IMR-90 (cell line): ENCODE data around the gene CENPU. TPM values are rescaled to one million over a fixed set of nuclear protein-coding genes. Genes with fewer than 3 reads are reported as not detected.
A peak's percentile ranks its signal among the peaks of the same experiment; 100 is the strongest.

Experiments used
- ATAC-seq: fragments of 200-7000 bp; cut with Tn5 transposase; 2 replicates; pipeline ENCODE4 v1.9.1; 2020; ENCODE audit warnings: low read depth, mild to moderate bottlenecking, moderate library complexity
- BruUV-seq: library from RNA; stranded (reverse); fragments of 400-500 nt; replicated peaks from 2 replicates; lab custom pipeline; 2021; lab: Mats Ljungman, UMichigan
- CTCF ChIA-PET: fragments of 300-600 bp; formaldehyde crosslinking; extraction: SDS; loops from one replicate; lab custom pipeline; 2021; ENCODE audit warnings: antibody characterized with exemption; lab: Yijun Ruan, JAX
- POLR2A ChIA-PET: fragments of 300-600 bp; sonication (Branson Sonifier 250); formaldehyde crosslinking; loops from one replicate; lab custom pipeline; 2022; ENCODE audit warnings: antibody characterized with exemption; ENCODE audit not compliant: unreplicated experiment; lab: Charles Lee
- DNase-seq: peaks from one replicate; pipeline ENCODE4 v3.0.0; 2013
- H2AFZ ChIP-seq: replicated peaks from 2 replicates; pipeline ENCODE3; 2013; ENCODE audit warnings: low read length, mild to moderate bottlenecking; ENCODE audit not compliant: poor library complexity
- H2AK5ac ChIP-seq: 2 replicates; pipeline ENCODE4 v1.6.1; 2013; ENCODE audit warnings: low read depth, low read length, inconsistent platforms
- H2AK9ac ChIP-seq: replicated peaks from 2 replicates; pipeline ENCODE3; 2013; ENCODE audit warnings: mild to moderate bottlenecking, low read depth, low read length, moderate library complexity; ENCODE audit not compliant: poor library complexity
- H2BK120ac ChIP-seq: 2 replicates; pipeline ENCODE4 v1.6.1; 2013; ENCODE audit warnings: low read depth, low read length, inconsistent platforms
- H2BK15ac ChIP-seq: 3 replicates; pipeline ENCODE4 v1.6.1; 2013; ENCODE audit warnings: low read depth, low read length, inconsistent platforms
- H2BK20ac ChIP-seq: 2 replicates; pipeline ENCODE4 v1.6.1; 2013; ENCODE audit warnings: low read depth, mild to moderate bottlenecking, inconsistent platforms, low read length, moderate library complexity
- H2BK5ac ChIP-seq: 2 replicates; pipeline ENCODE4 v1.6.1; 2013; ENCODE audit warnings: mild to moderate bottlenecking, low read depth, low read length, inconsistent platforms; ENCODE audit not compliant: poor library complexity, severe bottlenecking
- H3K14ac ChIP-seq: replicated peaks from 2 replicates; pipeline ENCODE4 v1.6.1; 2013; ENCODE audit warnings: low read depth, low read length, inconsistent platforms
- H3K18ac ChIP-seq: 2 replicates; pipeline ENCODE4 v1.6.1; 2013; ENCODE audit warnings: low read depth, low read length, control low read depth
- H3K23ac ChIP-seq: 2 replicates; pipeline ENCODE4 v1.6.1; 2013; ENCODE audit warnings: low read depth, low read length, inconsistent platforms
- H3K27ac ChIP-seq: 2 replicates; pipeline ENCODE4 v1.5.1; 2013; ENCODE audit warnings: mild to moderate bottlenecking, control low read depth, low read length; ENCODE audit not compliant: insufficient read depth
- H3K27me3 ChIP-seq: 2 replicates; pipeline ENCODE4 v1.6.1; 2013; ENCODE audit warnings: low read length; ENCODE audit not compliant: control insufficient read depth, insufficient read depth
- H3K36me3 ChIP-seq: 2 replicates; pipeline ENCODE4 v1.6.1; 2013; ENCODE audit warnings: low read length, mixed read lengths; ENCODE audit not compliant: control insufficient read depth, insufficient read depth
- H3K4ac ChIP-seq: 2 replicates; pipeline ENCODE4 v1.6.1; 2013; ENCODE audit warnings: low read depth, low read length, inconsistent platforms
- H3K4me1 ChIP-seq: 2 replicates; pipeline ENCODE4 v1.6.1; 2013; ENCODE audit warnings: low read length, mixed read lengths; ENCODE audit not compliant: control insufficient read depth, insufficient read depth
- H3K4me2 ChIP-seq: 2 replicates; pipeline ENCODE4 v1.6.1; 2013; ENCODE audit warnings: low read depth, mild to moderate bottlenecking, control low read depth, low read length, moderate library complexity
- H3K4me3 ChIP-seq: 2 replicates; pipeline ENCODE4 v1.5.1; 2013; ENCODE audit warnings: low read depth, mild to moderate bottlenecking, control low read depth, low read length, moderate library complexity; ENCODE audit not compliant: insufficient read depth
- H3K56ac ChIP-seq: 2 replicates; pipeline ENCODE4 v1.6.1; 2013; ENCODE audit warnings: low read length, inconsistent platforms; ENCODE audit not compliant: insufficient read depth; ENCODE audit errors: extremely low read depth
- H3K79me1 ChIP-seq, 2 experiments: 2 replicates each; pipeline ENCODE4 v1.6.1; 2013; ENCODE audit warnings: low read length in 2 of 2, inconsistent platforms in 1 of 2, low read depth in 1 of 2
- H3K9ac ChIP-seq: 2 replicates; pipeline ENCODE4 v1.6.1; 2013; ENCODE audit warnings: low read depth, low read length, control low read depth
- H3K9me1 ChIP-seq: 2 replicates; pipeline ENCODE4 v1.6.1; 2013; ENCODE audit warnings: low read length, inconsistent platforms; ENCODE audit not compliant: insufficient read depth
- H3K9me3 ChIP-seq: 2 replicates; pipeline ENCODE4 v1.6.1; 2013; ENCODE audit warnings: low read length; ENCODE audit not compliant: control insufficient read depth, insufficient read depth
- H4K20me1 ChIP-seq: 2 replicates; pipeline ENCODE4 v1.6.1; 2013; ENCODE audit warnings: low read length, inconsistent platforms; ENCODE audit not compliant: insufficient read depth
- H4K5ac ChIP-seq: 2 replicates; pipeline ENCODE4 v1.6.1; 2013; ENCODE audit warnings: mild to moderate bottlenecking, low read depth, low read length, control low read depth
- H4K8ac ChIP-seq, 2 experiments: 2 replicates each; pipeline ENCODE4 v1.6.1; 2013; ENCODE audit warnings: low read depth in 2 of 2, low read length in 2 of 2, control low read depth in 1 of 2, inconsistent platforms in 1 of 2
- H4K91ac ChIP-seq: 2 replicates; pipeline ENCODE4 v1.6.1; 2013; ENCODE audit warnings: low read depth, low read length, inconsistent platforms; ENCODE audit not compliant: insufficient read depth
- MAFK ChIP-seq: IDR thresholded peaks from 2 replicates; pipeline ENCODE4 v1.6.1; 2012; ENCODE audit warnings: low read depth, low read length, improper control_type of control experiment
- MAZ ChIP-seq: IDR thresholded peaks from 2 replicates; pipeline ENCODE4 v1.6.1; 2012; ENCODE audit warnings: low read depth, mild to moderate bottlenecking, low read length, improper control_type of control experiment, moderate library complexity, borderline replicate concordance
- RCOR1 ChIP-seq: IDR thresholded peaks from 2 replicates; pipeline ENCODE4 v1.6.1; 2012; ENCODE audit warnings: mild to moderate bottlenecking, low read length, improper control_type of control experiment; ENCODE audit not compliant: insufficient replicate concordance
- RFX5 ChIP-seq: IDR thresholded peaks from 2 replicates; pipeline ENCODE4 v1.8.0; 2012; ENCODE audit warnings: low read depth, mild to moderate bottlenecking, low read length, moderate library complexity
- WGBS, 2 experiments: methylation state at CpG; one replicate each; pipeline versions ENCODE4 v1.1.5 to v1.1.7; 2013; ENCODE audit warnings: missing lambda C conversion rate in 2 of 2; ENCODE audit not compliant: insufficient read length in 1 of 2; ENCODE audit errors: extremely low coverage in 2 of 2; 5-methylcytosine and 5-hydroxymethylcytosine counted together
- dilution Hi-C: fragments of 300-500 bp; cut with HindIII; formaldehyde crosslinking; loops from one replicate; pipeline ENCODE4 v1.14.3; 2018; ENCODE audit warnings: low sequenced_read_pairs; ENCODE audit not compliant: unreplicated experiment
- in situ Hi-C: fragments of 300-500 bp; cut with MboI; formaldehyde crosslinking; loops from 3 replicates; pipeline ENCODE4 v1.14.3; 2019; ENCODE audit warnings: low sequenced_read_pairs, inconsistent platforms, mixed read lengths
- intact Hi-C: fragments of 100-400 bp; cut with micrococcal nuclease; formaldehyde crosslinking; loops from 2 replicates; pipeline ENCODE4 v1.10.0; 2022
- polyA plus RNA-seq, 3 experiments: library from polyadenylated mRNA; depleted of rRNA; stranded (reverse); fragments of >200 nt; gene quantifications; 2 replicates each; pipeline ENCODE4 v1.2.3, GENCODE V29; 2012; ENCODE audit warnings: low replicate concordance in 1 of 3
- total RNA-seq: library from RNA; depleted of rRNA; stranded (reverse); fragments of >200 nt; gene quantifications from 2 replicates; pipeline ENCODE4 v1.2.3, GENCODE V29; 2012
- TF ChIP-seq, protein P1 (sequence below): fragments of 150-350 bp; IDR thresholded peaks from 2 replicates; pipeline ENCODE4 v1.6.1; 2017; ENCODE audit warnings: mild to moderate bottlenecking, antibody characterized with exemption, low read length, low read depth

Gene CENPU
- total and polyA plus RNA-seq, 2 of the 4 experiments (the other 2 are of a cell fraction): 13.6 to 14.6 TPM

DNA sequence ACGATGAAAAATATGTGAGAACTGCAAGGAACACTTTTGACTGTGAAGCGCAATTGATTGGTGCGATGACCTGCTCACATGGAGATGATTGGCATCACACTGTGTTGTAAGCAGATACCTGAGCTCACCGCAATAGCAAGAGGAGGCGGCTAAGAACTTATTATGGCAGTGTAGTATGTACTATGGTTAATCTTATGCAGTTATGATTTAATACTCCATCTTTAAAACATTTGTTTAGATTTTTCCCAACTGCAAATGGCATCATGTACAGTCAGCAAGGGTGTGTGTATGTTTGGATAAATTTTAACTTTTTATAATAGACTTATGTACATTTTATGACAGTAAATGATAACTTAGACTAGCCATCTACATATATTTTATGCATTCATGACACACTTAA, 58.9 kb downstream of the CENPU start:
- 100% methylated on average over 1 of the region's 5 CpGs; no CpG with 5 or more reads in 1 of the 2 experiments for WGBS, 2 experiments
- DNase-seq (no peak), ATAC-seq (no peak)
- Histone ChIP-seq H3K36me3 (peaks cover 11% of the 10 kb centered on the region), H3K4me1 (peaks cover 11% of the 10 kb centered on the region), H4K5ac (peak overlapping the region; percentile 53; the same call in 1 of the 2 replicates), H3K9me3 (no peaks in the 10 kb centered on the region), H2BK15ac (no peak overlapping the region), H3K4me3 (no peak overlapping the region), H3K56ac (no peak overlapping the region), H3K4ac (no peak overlapping the region; the same call in 1 of the 2 replicates), H4K91ac (no peak overlapping the region; the same call in 1 of the 2 replicates), H3K9me1 (0 out of 2 replicates have a peak, but pooled peaks cover 3% of the 10 kb centered on the region), H2AK9ac (no peak overlapping the region), H2AK5ac (no peak overlapping the region), H3K9ac (no peak overlapping the region), H2BK20ac (no peak overlapping the region), H3K18ac (peak overlapping the region; percentile 83), H3K14ac (no peak overlapping the region), H4K20me1 (no peaks in the 10 kb centered on the region), H3K4me2 (no peak overlapping the region), H2AFZ (no peak overlapping the region), H4K8ac (no peak overlapping the region), H3K79me1 (no peaks in the 10 kb centered on the region; a peak in 1 of 4 replicates), H3K23ac (no peak overlapping the region), H2BK120ac (no peak overlapping the region), H3K27ac (peak overlapping the region; percentile 90; the same call in 1 of the 2 replicates), H3K27me3 (no peaks in the 10 kb centered on the region), H2BK5ac (no peak overlapping the region)
- ChIA-PET CTCF (no interaction called here), POLR2A (no interaction called here)
- intact Hi-C loops: no loop called here
- TF ChIP-seq, protein P1, sequence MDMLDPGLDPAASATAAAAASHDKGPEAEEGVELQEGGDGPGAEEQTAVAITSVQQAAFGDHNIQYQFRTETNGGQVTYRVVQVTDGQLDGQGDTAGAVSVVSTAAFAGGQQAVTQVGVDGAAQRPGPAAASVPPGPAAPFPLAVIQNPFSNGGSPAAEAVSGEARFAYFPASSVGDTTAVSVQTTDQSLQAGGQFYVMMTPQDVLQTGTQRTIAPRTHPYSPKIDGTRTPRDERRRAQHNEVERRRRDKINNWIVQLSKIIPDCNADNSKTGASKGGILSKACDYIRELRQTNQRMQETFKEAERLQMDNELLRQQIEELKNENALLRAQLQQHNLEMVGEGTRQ: no peak
- no peak for TF ChIP-seq MAZ
- no peak for TF ChIP-seq MAFK
- TF ChIP-seq RFX5: no peak
- TF ChIP-seq RCOR1: no peak
- dilution Hi-C loops: no loop called here
- in situ Hi-C loops: no loop called here
- no TSS peak for BruUV-seq
